HEK293 (cell line): ENCODE results near the gene UGT2A3.

Experiments
- GFI1B ChIP-seq: fragments of 450-650 bp; formaldehyde crosslinking; IDR thresholded peaks from 2 replicates; pipeline ENCODE4 v1.5.1; 2016; ENCODE audit warnings: missing biosample characterization, missing genetic modification characterization
- ZBTB1 ChIP-seq: fragments of 450-650 bp; formaldehyde crosslinking; IDR thresholded peaks from 2 replicates; pipeline ENCODE4 v1.5.1; 2016; ENCODE audit warnings: missing biosample characterization, missing genetic modification characterization
- ZFP37 ChIP-seq: fragments of 450-650 bp; formaldehyde crosslinking; IDR thresholded peaks from 2 replicates; pipeline ENCODE4 v1.5.1; 2016; ENCODE audit warnings: missing biosample characterization, missing genetic modification characterization
- ZNF239 ChIP-seq: fragments of 450-650 bp; formaldehyde crosslinking; IDR thresholded peaks from 2 replicates; pipeline ENCODE4 v1.5.1; 2016; ENCODE audit warnings: missing biosample characterization, missing genetic modification characterization

GRCh38 chr4:68912807-68913206 is 38.8 kb downstream of the UGT2A3 start:
- TF ChIP-seq ZNF239 (no peak), ZFP37 (no peak), ZBTB1 (tag by site-specific recombination) (no peak), GFI1B (tag by site-specific recombination) (no peak)
